HCT116 (cell line): ENCODE data around the gene AXIN1. TPM values are rescaled to one million over a fixed set of nuclear protein-coding genes. Genes with fewer than 3 reads are reported as not detected.

Source experiments
- ATAC-seq: fragments of 200-7000 bp; cut with Tn5 transposase; 2 replicates; pipeline ENCODE4 v1.9.1; 2020; ENCODE audit warnings: mild to moderate bottlenecking, moderate library complexity
- BruUV-seq: library from RNA; stranded (reverse); fragments of 400-500 nt; replicated peaks from 2 replicates; lab custom pipeline; 2021; lab: Mats Ljungman, UMichigan
- CTCF ChIA-PET: fragments of 300-600 bp; sonication (Branson Sonifier 250); formaldehyde crosslinking; loops from one replicate; lab custom pipeline; 2021; ENCODE audit warnings: antibody characterized with exemption; lab: Charles Lee
- POLR2A ChIA-PET: fragments of 300-600, 350-600 bp; sonication (Branson Sonifier 250); formaldehyde crosslinking; loops from one replicate; lab custom pipeline; 2021; ENCODE audit warnings: antibody characterized with exemption; lab: Charles Lee
- RAD21 ChIA-PET, 2 experiments: fragments of 300-600 bp; sonication (Branson Sonifier 250); formaldehyde crosslinking; loops; one replicate each; lab custom pipeline; 2023; ENCODE audit warnings: low total read pairs in 2 of 2; ENCODE audit not compliant: uncharacterized antibody in 2 of 2, unreplicated experiment in 2 of 2, low non-redundant PET in 1 of 2; lab: Charles Lee
- DNase-seq: peaks from one replicate; pipeline ENCODE4 v3.0.0-alpha.2; 2010; ENCODE audit warnings: low read depth, low spot score
- H2AFZ ChIP-seq: fragments of 200-600 bp; shearing (Covaris generic), sonication (generic); 2 replicates; pipeline ENCODE4 v1.6.1; 2017; ENCODE audit warnings: low read depth, mixed run types, mixed read lengths, antibody characterized with exemption, low read length; ENCODE audit not compliant: poor library complexity, severe bottlenecking
- H3K27ac ChIP-seq: 2 replicates; pipeline ENCODE4 v1.5.1; 2012; ENCODE audit warnings: low read depth, low read length
- H3K27me3 ChIP-seq: fragments of 200-600 bp; sonication (generic); 2 replicates; pipeline ENCODE4 v1.6.1; 2016; ENCODE audit warnings: mixed run types, low read length, mixed read lengths; ENCODE audit not compliant: insufficient read depth
- H3K36me3 ChIP-seq, 2 experiments: fragments of 200-500 bp in 1 of 2; fragments of 200-600 bp in 1 of 2; sonication (Bioruptor generic) in 1 of 2; sonication (generic) in 1 of 2; 2 replicates each; pipeline versions ENCODE4 v1.5.1 to v1.6.1; 2014 to 2016; ENCODE audit warnings: low read length in 2 of 2, inconsistent platforms in 1 of 2, mixed read lengths in 1 of 2, mixed run types in 1 of 2; ENCODE audit not compliant: insufficient read depth in 2 of 2, control insufficient read depth in 1 of 2
- H3K4me1 ChIP-seq, 2 experiments: fragments of 200-600 bp in 1 of 2; sonication (generic) in 1 of 2; 2 replicates each; pipeline versions ENCODE4 v1.5.1 to v1.6.1; 2012 to 2017; ENCODE audit warnings: low read length in 2 of 2, inconsistent platforms in 1 of 2, mild to moderate bottlenecking in 1 of 2, mixed read lengths in 1 of 2, mixed run types in 1 of 2, moderate library complexity in 1 of 2; ENCODE audit not compliant: insufficient read depth in 2 of 2, control insufficient read depth in 1 of 2
- H3K4me2 ChIP-seq: fragments of 200-600 bp; sonication (generic); 2 replicates; pipeline ENCODE4 v1.6.1; 2017; ENCODE audit warnings: mixed run types, low read length, mixed read lengths
- H3K4me3 ChIP-seq, 2 experiments: fragments of 200-600 bp in 1 of 2; sonication (generic) in 1 of 2; replicated peaks in 1 of 2; 2 replicates each; pipeline ENCODE4 v1.5.1; 2011 to 2016; ENCODE audit warnings: low read length in 2 of 2, control low read depth in 1 of 2, low read depth in 1 of 2, mild to moderate bottlenecking in 1 of 2, mixed read lengths in 1 of 2, mixed run types in 1 of 2
- H3K79me2 ChIP-seq: fragments of 200-600 bp; sonication (generic); 2 replicates; pipeline ENCODE4 v1.6.1; 2017; ENCODE audit warnings: mild to moderate bottlenecking, mixed run types, low read length, moderate library complexity, mixed read lengths; ENCODE audit not compliant: insufficient read depth
- H3K9ac ChIP-seq: fragments of 200-600 bp; sonication (generic); 2 replicates; pipeline ENCODE4 v1.6.1; 2016; ENCODE audit warnings: low read length, mixed read lengths
- H3K9me2 ChIP-seq: fragments of 200-600 bp; sonication (generic), shearing (Covaris generic); 2 replicates; pipeline ENCODE4 v1.6.1; 2017; ENCODE audit warnings: mixed run types, mild to moderate bottlenecking, moderate library complexity; ENCODE audit not compliant: insufficient read depth
- H3K9me3 ChIP-seq, 2 experiments: fragments of 200-500 bp in 1 of 2; fragments of 200-600 bp in 1 of 2; sonication (Bioruptor generic) in 1 of 2; sonication (generic) in 1 of 2; 2 replicates each; pipeline ENCODE4 v1.6.1; 2014 to 2017; ENCODE audit warnings: low read length in 2 of 2, mixed read lengths in 2 of 2, inconsistent platforms in 1 of 2, low read depth in 1 of 2, mild to moderate bottlenecking in 1 of 2, mixed run types in 1 of 2, moderate library complexity in 1 of 2; ENCODE audit not compliant: control insufficient read depth in 1 of 2, insufficient read depth in 1 of 2
- H4K20me1 ChIP-seq: fragments of 200-600 bp; sonication (generic), shearing (Covaris generic); 2 replicates; pipeline ENCODE4 v1.6.1; 2017; ENCODE audit warnings: mixed run types, mild to moderate bottlenecking, moderate library complexity; ENCODE audit not compliant: insufficient read depth
- CBX3 ChIP-seq: IDR thresholded peaks from 2 replicates; pipeline ENCODE4 v1.6.1; 2012; ENCODE audit warnings: low read depth
- EGR1 ChIP-seq: IDR thresholded peaks from 2 replicates; pipeline ENCODE4 v1.6.1; 2012; ENCODE audit warnings: low read depth
- ELF1 ChIP-seq: IDR thresholded peaks from 2 replicates; pipeline ENCODE4 v1.6.1; 2012; ENCODE audit warnings: low read depth, borderline replicate concordance
- EZH2 ChIP-seq: fragments of 200-600 bp; sonication (generic); IDR thresholded peaks from 2 replicates; pipeline ENCODE4 v1.6.1; 2017; ENCODE audit warnings: antibody characterized with exemption, mixed run types
- EZH2phosphoT487 ChIP-seq: fragments of 200-600 bp; IDR thresholded peaks from 2 replicates; pipeline ENCODE4 v1.6.1; 2018; ENCODE audit warnings: antibody characterized with exemption, borderline replicate concordance
- FOSL1 ChIP-seq: IDR thresholded peaks from 2 replicates; pipeline ENCODE4 v1.6.1; 2012; ENCODE audit warnings: low read depth
- JUND ChIP-seq: IDR thresholded peaks from 2 replicates; pipeline ENCODE4 v1.6.1; 2012
- POLR2A ChIP-seq: IDR thresholded peaks from 2 replicates; pipeline ENCODE4 v1.7.0; 2011; ENCODE audit warnings: borderline replicate concordance; ENCODE audit not compliant: insufficient read depth, insufficient read length; ENCODE audit errors: extremely low read depth
- POLR2AphosphoS5 ChIP-seq: IDR thresholded peaks from 2 replicates; pipeline ENCODE4 v1.6.1; 2011; ENCODE audit warnings: mild to moderate bottlenecking, low read depth, low read length, moderate library complexity
- RAD21 ChIP-seq: IDR thresholded peaks from 2 replicates; pipeline ENCODE4 v1.6.1; 2012; ENCODE audit warnings: low read depth, mild to moderate bottlenecking
- SRF ChIP-seq: IDR thresholded peaks from 2 replicates; pipeline ENCODE4 v1.6.1; 2012; ENCODE audit warnings: low read depth
- TCF7L2 ChIP-seq: IDR thresholded peaks from 2 replicates; pipeline ENCODE4 v1.7.0; 2011; ENCODE audit warnings: borderline replicate concordance, inconsistent platforms; ENCODE audit not compliant: insufficient read depth, insufficient read length; ENCODE audit errors: extremely low read depth
- YY1 ChIP-seq: IDR thresholded peaks from 2 replicates; pipeline ENCODE4 v1.6.1; 2011; ENCODE audit warnings: low read length, low read depth, moderate library complexity, mild to moderate bottlenecking; ENCODE audit not compliant: insufficient replicate concordance; ENCODE audit errors: extremely low read depth
- ZFX ChIP-seq: fragments of 450-650 bp; IDR thresholded peaks from 2 replicates; pipeline ENCODE4 v1.6.1; 2017
- intact Hi-C: fragments of 100-400 bp; cut with micrococcal nuclease; formaldehyde crosslinking; loops from 2 replicates; pipeline ENCODE4 v1.10.0; 2022
- total RNA-seq: library from RNA; stranded (reverse); gene quantifications from one replicate; pipeline ENCODE4 v1.2.1, GENCODE V29; 2021; ENCODE audit not compliant: unreplicated experiment
- TF ChIP-seq, protein P1 (sequence below): IDR thresholded peaks from 2 replicates; pipeline ENCODE4 v1.6.1; 2012; ENCODE audit warnings: low read depth
- TF ChIP-seq, protein P2 (sequence below): IDR thresholded peaks from 2 replicates; pipeline ENCODE4 v1.6.1; 2011; ENCODE audit warnings: mild to moderate bottlenecking, low read length, moderate library complexity; ENCODE audit not compliant: insufficient replicate concordance; ENCODE audit errors: extremely low read depth
- TF ChIP-seq, protein P3 (sequence below): IDR thresholded peaks from 2 replicates; pipeline ENCODE4 v1.6.1; 2012

AXIN1 gene
- total RNA-seq, 1 experiment from 2014 or later: 20.2 TPM

DNA sequence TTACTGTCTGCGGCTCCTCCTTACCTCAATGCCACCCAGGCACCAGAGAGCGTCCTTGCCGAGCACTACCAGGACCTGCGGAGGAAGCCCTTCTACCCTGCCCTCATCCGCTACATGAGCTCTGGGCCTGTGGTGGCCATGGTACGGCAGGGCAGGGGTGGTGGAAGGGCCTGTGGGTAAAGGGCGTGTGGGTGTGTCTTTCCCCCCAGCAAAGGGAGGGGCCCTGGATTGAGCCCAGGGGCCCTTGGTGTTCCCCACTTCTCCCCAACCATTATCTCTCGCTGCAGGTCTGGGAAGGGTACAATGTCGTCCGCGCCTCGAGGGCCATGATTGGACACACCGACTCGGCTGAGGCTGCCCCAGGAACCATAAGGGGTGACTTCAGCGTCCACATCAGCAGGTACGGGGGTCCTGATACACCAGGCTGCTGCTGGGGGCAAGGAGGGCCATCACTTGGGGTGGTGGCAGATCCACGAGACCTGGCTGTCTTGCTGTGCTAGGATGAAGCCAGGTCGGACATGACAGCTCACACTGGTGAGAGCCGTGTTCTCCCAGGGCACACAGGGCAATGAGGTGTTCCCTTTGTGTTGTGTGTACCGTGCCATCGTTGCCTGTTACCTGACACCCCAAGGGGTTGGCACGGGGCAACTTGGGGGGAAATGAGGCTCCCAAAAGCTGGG lies 47.0 kb upstream of the AXIN1 start:
- Histone ChIP-seq H3K79me2 (no peaks in the 10 kb centered on the region), H2AFZ (no peak overlapping the region), H3K9me2 (no peaks in the 10 kb centered on the region), H3K4me3 (no peak overlapping the region), H4K20me1 (no peaks in the 10 kb centered on the region), H3K27me3 (no peaks in the 10 kb centered on the region), H3K36me3 (no peaks in the 10 kb centered on the region), H3K4me2 (no peak overlapping the region), H3K9ac (no peak overlapping the region), H3K27ac (peak overlapping the region; percentile 83; the same call in 1 of the 2 replicates), H3K4me1 (peaks cover 3 to 22% of the 10 kb centered on the region in 2 experiments; a peak in 2 of 4 replicates), H3K9me3 (no peaks in the 10 kb centered on the region)
- intact Hi-C loops: loop anchor here (10.0 kb wide), 1 partner anchor 95 kb away; no protein-coding TSS in a partner anchor
- BruUV-seq: no TSS peak
- ChIA-PET CTCF (no interaction called here), POLR2A (no interaction called here), RAD21 (no interaction called here)
- TF ChIP-seq EGR1: no peak
- TF ChIP-seq, protein P1, sequence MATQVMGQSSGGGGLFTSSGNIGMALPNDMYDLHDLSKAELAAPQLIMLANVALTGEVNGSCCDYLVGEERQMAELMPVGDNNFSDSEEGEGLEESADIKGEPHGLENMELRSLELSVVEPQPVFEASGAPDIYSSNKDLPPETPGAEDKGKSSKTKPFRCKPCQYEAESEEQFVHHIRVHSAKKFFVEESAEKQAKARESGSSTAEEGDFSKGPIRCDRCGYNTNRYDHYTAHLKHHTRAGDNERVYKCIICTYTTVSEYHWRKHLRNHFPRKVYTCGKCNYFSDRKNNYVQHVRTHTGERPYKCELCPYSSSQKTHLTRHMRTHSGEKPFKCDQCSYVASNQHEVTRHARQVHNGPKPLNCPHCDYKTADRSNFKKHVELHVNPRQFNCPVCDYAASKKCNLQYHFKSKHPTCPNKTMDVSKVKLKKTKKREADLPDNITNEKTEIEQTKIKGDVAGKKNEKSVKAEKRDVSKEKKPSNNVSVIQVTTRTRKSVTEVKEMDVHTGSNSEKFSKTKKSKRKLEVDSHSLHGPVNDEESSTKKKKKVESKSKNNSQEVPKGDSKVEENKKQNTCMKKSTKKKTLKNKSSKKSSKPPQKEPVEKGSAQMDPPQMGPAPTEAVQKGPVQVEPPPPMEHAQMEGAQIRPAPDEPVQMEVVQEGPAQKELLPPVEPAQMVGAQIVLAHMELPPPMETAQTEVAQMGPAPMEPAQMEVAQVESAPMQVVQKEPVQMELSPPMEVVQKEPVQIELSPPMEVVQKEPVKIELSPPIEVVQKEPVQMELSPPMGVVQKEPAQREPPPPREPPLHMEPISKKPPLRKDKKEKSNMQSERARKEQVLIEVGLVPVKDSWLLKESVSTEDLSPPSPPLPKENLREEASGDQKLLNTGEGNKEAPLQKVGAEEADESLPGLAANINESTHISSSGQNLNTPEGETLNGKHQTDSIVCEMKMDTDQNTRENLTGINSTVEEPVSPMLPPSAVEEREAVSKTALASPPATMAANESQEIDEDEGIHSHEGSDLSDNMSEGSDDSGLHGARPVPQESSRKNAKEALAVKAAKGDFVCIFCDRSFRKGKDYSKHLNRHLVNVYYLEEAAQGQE: no peak
- no peak for TF ChIP-seq FOSL1
- TF ChIP-seq, protein P2, sequence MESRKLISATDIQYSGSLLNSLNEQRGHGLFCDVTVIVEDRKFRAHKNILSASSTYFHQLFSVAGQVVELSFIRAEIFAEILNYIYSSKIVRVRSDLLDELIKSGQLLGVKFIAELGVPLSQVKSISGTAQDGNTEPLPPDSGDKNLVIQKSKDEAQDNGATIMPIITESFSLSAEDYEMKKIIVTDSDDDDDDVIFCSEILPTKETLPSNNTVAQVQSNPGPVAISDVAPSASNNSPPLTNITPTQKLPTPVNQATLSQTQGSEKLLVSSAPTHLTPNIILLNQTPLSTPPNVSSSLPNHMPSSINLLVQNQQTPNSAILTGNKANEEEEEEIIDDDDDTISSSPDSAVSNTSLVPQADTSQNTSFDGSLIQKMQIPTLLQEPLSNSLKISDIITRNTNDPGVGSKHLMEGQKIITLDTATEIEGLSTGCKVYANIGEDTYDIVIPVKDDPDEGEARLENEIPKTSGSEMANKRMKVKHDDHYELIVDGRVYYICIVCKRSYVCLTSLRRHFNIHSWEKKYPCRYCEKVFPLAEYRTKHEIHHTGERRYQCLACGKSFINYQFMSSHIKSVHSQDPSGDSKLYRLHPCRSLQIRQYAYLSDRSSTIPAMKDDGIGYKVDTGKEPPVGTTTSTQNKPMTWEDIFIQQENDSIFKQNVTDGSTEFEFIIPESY: no peak
- TF ChIP-seq EZH2phosphoT487: no peak
- TF ChIP-seq ELF1: no peak
- TF ChIP-seq RAD21: no peak
- no peak for TF ChIP-seq TCF7L2
- TF ChIP-seq YY1: no peak
- TF ChIP-seq JUND: no peak
- TF ChIP-seq SRF: no peak
- TF ChIP-seq CBX3: no peak
- no peak for TF ChIP-seq POLR2AphosphoS5
- TF ChIP-seq ZFX: no peak
- TF ChIP-seq, protein P3, sequence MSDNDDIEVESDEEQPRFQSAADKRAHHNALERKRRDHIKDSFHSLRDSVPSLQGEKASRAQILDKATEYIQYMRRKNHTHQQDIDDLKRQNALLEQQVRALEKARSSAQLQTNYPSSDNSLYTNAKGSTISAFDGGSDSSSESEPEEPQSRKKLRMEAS: no peak
- no peak for TF ChIP-seq EZH2
- TF ChIP-seq POLR2A: no peak
- no peak for DNase-seq
- no peak for ATAC-seq
